Left colon (tissue), 2 donors: ENCODE results near the gene INPP5A. TPM values are rescaled to one million over a fixed set of nuclear protein-coding genes. Genes with fewer than 3 reads are reported as not detected.
A peak's percentile ranks its signal among the peaks of the same experiment; 100 is the strongest.
"Not testable (repeated sequence)": the region's sequence is repeated elsewhere in the genome, so short reads cannot be mapped to it uniquely, and the experiment has no call there.

Source experiments
- ATAC-seq: fragments of 200-7000 bp; cut with Tn5 transposase; one replicate; pipeline ENCODE4 v1.9.1; 2020; ENCODE audit warnings: mild to moderate bottlenecking, moderate library complexity
- DNase-seq, 2 donors: peaks; one replicate each; pipeline ENCODE4 v3.0.0-alpha.2; 2020
- intact Hi-C, 2 donors: fragments of 100-400 bp; cut with DNase I in 1 of 2; cut with micrococcal nuclease in 1 of 2; formaldehyde crosslinking; loops; one replicate each; pipeline versions ENCODE4 v1.11.2 to v1.14.0; 2022; cut with DNase I, micrococcal nuclease
- total RNA-seq, 2 donors: library from RNA; stranded (reverse); fragmentation: NEBNext Ultra II Directional; extraction: Animal tissue kit (Norgen Biotek cat#: 25700); gene quantifications; one replicate each; pipeline ENCODE4 v1.2.1, GENCODE V29; 2021
- donor health status: DM: no; HTN: no; CAD: no.
- donor health status: DM: yes; HTN: yes; CAD: no.

INPP5A gene
- total RNA-seq, 2 donors from 2014 or later, result 35.6 to 42.2 TPM

GRCh38 chr10:132696728-132697577 is 159.4 kb downstream of the INPP5A start:
- intact Hi-C loops, result no loop called here
- no peak for ATAC-seq
- peak in 1 of 2 donors; percentile 21 for DNase-seq

DNA sequence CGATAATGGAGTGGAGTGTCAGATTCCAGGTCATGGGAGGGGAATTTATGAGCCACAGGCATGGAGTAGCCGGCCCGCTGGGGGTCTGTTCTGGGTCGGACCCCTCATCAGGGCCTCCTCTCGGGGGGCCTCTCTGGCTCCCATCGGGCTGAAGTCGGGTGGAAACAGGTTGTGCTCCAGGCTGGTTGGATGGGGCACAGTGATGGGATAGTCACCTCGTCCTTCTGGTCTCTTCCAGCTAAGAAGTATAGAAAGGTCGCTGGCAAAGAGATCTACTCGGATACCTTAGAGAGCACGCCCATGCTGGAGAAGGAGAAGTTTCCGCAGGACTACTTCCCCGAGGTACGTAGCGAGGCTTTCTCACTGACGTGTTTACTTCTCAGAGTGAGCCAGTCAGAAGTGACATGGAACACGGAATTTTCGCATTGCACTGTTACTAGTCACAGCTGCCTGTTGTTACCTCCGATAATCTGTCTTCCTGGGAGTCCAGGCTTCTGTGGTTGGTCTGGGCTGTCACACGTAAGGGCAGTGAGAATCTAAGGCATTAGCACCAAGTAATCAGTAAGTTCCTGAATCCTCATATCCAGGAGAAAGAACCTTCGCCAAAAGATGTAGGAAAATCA is 160.1 kb downstream of the INPP5A start:
- ATAC-seq (no peak), DNase-seq (peak in 1 of 2 donors; percentile 20)
- intact Hi-C loops, result no loop called here

DNA sequence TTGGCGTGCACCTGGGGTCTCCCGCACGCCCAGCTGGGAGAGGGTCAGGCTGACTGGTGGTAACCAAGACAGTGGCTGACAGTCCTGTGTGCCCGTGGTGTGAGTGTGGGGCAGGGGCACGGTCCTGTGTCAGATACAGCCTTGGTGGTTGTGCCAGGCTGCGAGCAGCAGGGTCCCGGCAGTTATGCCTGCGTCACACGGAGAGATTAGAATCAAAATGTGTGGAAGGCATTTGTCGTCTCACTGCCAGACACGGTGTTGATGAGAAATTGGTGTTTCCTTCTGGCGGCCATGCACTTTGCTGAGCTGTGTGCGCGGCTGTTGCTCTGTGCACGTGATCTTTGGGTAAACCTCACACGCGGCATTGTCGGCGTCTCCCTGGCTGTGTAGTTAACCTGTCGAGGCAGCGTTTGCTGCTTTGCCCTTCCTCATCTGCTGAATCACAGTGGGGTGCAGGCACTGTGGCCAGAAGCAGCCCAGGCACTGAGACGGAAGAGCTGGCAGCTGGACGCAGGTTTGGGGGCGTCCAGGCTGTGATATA is 160.7 kb downstream of the INPP5A start:
- peak in 1 of 2 donors; percentile 20 for DNase-seq
- intact Hi-C loops, result no loop called here
- no peak for ATAC-seq

- ATAC-seq (no peak), DNase-seq (peak in 1 of 2 donors; percentile 19)
- intact Hi-C loops, result no loop called here
These were observed 161.3 kb downstream of the INPP5A start for GRCh38 chr10:132698761-132699391.

DNA sequence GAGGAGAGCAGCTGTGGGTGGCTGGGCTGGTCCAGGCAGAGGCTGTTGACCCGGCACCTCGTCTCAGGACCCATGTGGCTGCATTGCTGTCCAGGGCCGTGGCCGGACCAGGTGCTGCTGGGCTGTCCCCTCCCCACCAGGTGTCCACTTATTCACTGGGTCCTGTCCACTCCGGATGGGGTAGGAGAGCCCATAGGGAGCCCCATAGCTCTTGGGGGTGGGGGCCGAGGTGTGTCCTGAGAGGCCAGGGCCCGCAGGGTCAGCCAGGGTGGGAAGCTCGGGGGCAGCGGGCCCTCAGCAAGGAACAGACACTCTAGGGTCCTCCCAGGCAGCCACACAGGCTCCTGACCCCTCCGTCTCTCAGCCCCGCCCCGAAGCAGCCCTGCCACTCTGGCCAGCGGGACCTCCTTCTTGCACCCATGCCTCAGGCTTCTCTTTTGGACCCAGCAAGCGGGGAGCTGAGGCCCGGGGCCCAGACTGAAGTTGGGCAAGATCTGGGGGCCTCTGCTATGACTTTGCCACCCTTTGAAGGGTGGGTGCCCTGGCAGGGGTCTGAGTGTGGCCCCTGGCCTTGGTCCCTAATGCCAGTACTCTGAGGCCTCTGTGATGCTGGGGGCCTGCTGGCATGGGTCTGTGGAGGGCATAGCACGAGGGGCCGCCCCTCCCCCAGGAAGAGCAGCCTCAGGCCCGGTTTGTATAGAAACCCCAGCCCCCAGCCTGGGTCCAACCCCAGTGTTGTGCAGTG is 162.0 kb downstream of the INPP5A start:
- intact Hi-C loops, result no loop called here
- DNase-seq, result peak in 1 of 2 donors; percentile 25
- ATAC-seq, result no peak

DNA sequence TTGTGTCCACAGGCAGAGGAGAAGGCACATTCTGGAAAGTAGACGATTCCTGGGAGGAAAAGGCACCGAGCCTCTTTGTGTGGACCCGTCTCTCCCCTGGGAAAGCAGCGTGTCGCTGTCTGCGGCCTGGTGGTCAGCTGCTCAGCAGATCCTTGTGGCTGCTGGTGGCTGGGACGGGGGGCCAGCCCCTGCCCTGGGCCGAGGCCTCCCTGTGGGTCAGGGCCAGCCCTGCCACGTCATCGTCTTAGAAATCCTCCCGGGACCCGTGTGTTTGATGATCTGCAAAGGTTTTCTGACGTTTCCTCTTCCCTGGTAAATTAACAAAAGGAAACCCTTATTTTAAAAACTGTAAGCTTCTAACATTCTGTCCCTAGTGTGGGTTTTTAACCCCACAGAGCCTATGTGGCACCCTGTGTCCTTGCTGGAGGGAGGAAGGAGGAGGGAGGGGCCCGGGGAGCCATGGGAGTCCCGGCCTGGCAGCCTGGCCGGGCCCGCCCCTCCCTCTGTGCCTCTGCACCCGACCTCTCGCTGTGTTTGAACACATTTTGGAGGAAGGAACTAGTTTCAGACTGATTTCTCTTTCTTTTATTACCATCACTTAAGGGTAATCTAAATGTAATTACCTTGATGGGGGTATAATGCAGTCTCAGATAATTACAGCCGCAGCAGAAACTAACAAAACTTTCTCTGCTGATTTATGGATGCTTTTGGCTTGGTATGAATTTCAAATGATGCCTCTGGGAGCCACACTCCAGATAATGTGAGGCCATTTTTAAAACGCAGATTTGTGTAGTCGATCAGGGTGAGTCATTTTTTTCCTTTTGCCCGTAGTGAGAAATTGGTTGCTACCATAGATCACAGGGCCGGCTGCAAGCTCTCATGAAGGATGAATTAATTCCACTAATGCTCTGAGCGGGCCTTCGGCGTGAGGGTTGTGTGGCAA is 162.8 kb downstream of the INPP5A start:
- peak; percentile 62 to 74 for DNase-seq
- intact Hi-C loops, result no loop called here
- ATAC-seq, result peak; percentile 94

- DNase-seq, result peak in 1 of 2 donors; percentile 22
These were observed 163.7 kb downstream of the INPP5A start for GRCh38 chr10:132701099-132701845.

GRCh38 chr10:132701846-132702190 is 164.2 kb downstream of the INPP5A start:
- ATAC-seq (no peak), DNase-seq (no peak)
- intact Hi-C loops, result no loop called here

More at GRCh38 chr10:132701099-132701845, 163.7 kb downstream of the INPP5A start:
- no peak for ATAC-seq
- intact Hi-C loops, result no loop called here

GRCh38 chr10:132702601-132703418 is 165.2 kb downstream of the INPP5A start:
- intact Hi-C loops, result no loop called here
- ATAC-seq, result no peak
- peak in 1 of 2 donors; percentile 22 for DNase-seq

DNA sequence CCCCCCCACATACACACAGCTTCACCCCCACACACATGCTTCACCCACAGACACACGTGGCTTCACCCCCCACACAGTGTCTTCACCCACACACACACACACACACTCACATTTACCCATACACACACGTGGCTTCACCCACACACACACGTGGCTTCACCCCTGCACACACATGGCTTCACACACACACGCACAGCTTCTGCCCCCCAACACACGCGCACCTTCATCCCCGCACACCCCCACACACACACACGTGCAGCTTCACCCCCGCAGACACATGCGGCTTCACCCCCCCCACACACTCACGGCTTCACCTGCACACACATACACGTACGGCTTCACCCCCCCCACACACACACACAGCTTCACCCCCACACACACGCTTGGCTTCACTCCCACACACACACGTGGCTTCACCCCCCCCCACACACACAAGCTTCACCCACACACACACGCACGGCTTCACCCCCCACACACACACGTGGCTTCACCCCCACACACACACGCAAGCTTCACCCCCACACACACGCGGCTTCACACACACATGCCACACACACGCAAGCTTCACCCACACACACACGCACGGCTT is 165.9 kb downstream of the INPP5A start:
- DNase-seq (peak in 1 of 2 donors; percentile 22), ATAC-seq (no peak)
- intact Hi-C loops, result no loop called here

GRCh38 chr10:132704008-132704814 is 166.6 kb downstream of the INPP5A start:
- no peak for ATAC-seq
- DNase-seq, result peak in 1 of 2 donors; percentile 22
- intact Hi-C loops, result no loop called here

GRCh38 chr10:132704815-132705064 is 167.2 kb downstream of the INPP5A start:
- DNase-seq, ATAC-seq, intact Hi-C loops: not testable (repeated sequence)

GRCh38 chr10:132705173-132705572 is 167.6 kb downstream of the INPP5A start:
- DNase-seq (peak in 1 of 2 donors; percentile 14), ATAC-seq (no peak)

DNA sequence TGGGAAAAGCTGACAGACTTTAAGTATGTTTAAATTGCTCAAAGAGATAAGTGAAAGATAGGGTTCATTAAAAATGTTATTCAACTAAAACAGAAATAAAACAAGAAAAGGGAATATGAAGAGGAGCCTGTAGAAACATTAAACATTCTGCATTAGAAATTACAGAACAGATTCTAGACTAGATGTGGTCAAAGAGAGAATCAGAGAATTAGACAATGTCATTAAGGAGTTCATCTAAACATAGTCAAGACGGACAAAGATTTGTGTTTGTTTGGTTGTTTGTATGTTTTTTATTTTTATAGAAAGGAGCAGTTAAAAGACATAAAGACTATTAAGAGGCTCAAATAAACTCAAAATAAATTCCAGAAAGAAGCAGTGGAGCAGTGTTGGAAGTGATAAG is 168.4 kb downstream of the INPP5A start:
- intact Hi-C loops, result no loop called here
- ATAC-seq, result no peak

More at GRCh38 chr10:132705173-132705572, 167.6 kb downstream of the INPP5A start:
- intact Hi-C loops, result no loop called here

DNA sequence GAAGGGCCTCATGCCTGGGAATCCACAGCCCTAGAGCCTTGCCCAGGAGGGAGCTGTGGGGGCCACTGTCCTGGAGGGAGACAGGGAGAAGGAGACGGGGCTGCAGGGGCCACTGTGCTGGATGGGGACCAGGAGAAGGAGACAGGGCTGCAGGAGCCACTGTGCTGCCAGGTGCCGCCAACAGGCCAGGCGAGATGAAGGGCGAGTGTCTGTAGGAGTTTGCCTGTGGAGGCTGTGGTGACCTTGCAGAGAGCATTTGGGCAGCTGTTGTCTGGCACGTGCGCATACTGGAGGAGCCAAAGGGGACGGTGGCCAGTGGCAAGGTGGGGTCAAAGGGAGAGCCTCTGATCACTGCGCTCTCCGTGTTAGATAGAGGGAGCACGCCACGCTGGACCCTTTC is 169.1 kb downstream of the INPP5A start:
- ATAC-seq (peak; percentile 20), DNase-seq (peak in 1 of 2 donors; percentile 23)
- intact Hi-C loops, result no loop called here

More for the DNA sequence above, 168.4 kb downstream of the INPP5A start:
- DNase-seq, result no peak
